HL-60 (cell line): ENCODE data around the gene LSM10.

Source experiments
- DNase-seq, 2 experiments: peaks; one replicate each; pipeline ENCODE4 v3.0.0-alpha.2; 2010 to 2020; ENCODE audit warnings: low read depth in 1 of 2, low spot score in 1 of 2
- H3K27ac ChIP-seq: fragments of 250-450 bp; sonication (Bioruptor Pico); replicated peaks from 2 replicates; pipeline ENCODE4 v1.5.1; 2020; ENCODE audit warnings: mild to moderate bottlenecking, moderate library complexity
- H3K27me3 ChIP-seq: fragments of 250-450 bp; sonication (Bioruptor Pico); 2 replicates; pipeline ENCODE4 v1.5.1; 2021; ENCODE audit warnings: mild to moderate bottlenecking, moderate library complexity; ENCODE audit not compliant: insufficient read depth, poor library complexity, severe bottlenecking
- H3K4me3 ChIP-seq: replicated peaks from 2 replicates; pipeline ENCODE4 v1.5.1; 2011; ENCODE audit warnings: mild to moderate bottlenecking, control low read depth, low read length; ENCODE audit not compliant: insufficient read depth
- CTCF ChIP-seq: IDR thresholded peaks from one replicate; pipeline ENCODE4 v1.5.1; 2011; ENCODE audit warnings: low read length, control low read depth, inconsistent platforms; ENCODE audit not compliant: insufficient read depth
- GABPA ChIP-seq: IDR thresholded peaks from 2 replicates; pipeline ENCODE4 v1.6.1; 2012; ENCODE audit warnings: low read depth
- POLR2AphosphoS5 ChIP-seq: IDR thresholded peaks from 2 replicates; pipeline ENCODE4 v1.6.1; 2012; ENCODE audit warnings: low read depth
- REST ChIP-seq: IDR thresholded peaks from 2 replicates; pipeline ENCODE4 v1.6.1; 2012; ENCODE audit warnings: low read depth; ENCODE audit not compliant: insufficient replicate concordance
- SPI1 ChIP-seq: IDR thresholded peaks from 2 replicates; pipeline ENCODE4 v1.6.1; 2012; ENCODE audit warnings: low read depth, mild to moderate bottlenecking, borderline replicate concordance

LSM10 gene

DNA sequence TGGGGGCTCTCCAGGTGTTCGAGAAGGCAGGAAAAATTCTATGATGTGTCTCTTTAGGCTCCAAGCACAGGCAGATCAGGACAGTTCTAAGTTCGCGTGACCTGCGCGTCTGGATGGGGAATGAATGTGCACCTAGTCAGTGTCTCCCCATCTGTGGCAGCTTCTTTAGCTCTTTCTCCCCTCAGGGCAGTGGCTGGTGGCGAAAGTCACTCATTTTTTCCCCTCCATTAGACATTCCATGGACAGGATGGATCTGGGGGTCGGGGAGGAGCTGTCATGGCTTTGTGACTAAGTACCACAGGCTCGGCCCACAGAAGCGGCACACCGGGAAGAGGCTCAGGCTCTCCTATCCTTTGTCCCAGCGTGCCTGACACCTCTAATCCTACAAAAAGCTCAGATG is 43.2 kb downstream of the LSM10 start:
- H3K27me3 ChIP-seq = no peaks in the 10 kb centered on the region
- TF ChIP-seq SPI1 = no peak
- TF ChIP-seq REST = no peak
- TF ChIP-seq GABPA = no peak
- no peak for TF ChIP-seq CTCF
- no peak for TF ChIP-seq POLR2AphosphoS5
- H3K4me3 ChIP-seq = no peak overlapping the region
- no peak overlapping the region for H3K27ac ChIP-seq
- no peak for DNase-seq

DNA sequence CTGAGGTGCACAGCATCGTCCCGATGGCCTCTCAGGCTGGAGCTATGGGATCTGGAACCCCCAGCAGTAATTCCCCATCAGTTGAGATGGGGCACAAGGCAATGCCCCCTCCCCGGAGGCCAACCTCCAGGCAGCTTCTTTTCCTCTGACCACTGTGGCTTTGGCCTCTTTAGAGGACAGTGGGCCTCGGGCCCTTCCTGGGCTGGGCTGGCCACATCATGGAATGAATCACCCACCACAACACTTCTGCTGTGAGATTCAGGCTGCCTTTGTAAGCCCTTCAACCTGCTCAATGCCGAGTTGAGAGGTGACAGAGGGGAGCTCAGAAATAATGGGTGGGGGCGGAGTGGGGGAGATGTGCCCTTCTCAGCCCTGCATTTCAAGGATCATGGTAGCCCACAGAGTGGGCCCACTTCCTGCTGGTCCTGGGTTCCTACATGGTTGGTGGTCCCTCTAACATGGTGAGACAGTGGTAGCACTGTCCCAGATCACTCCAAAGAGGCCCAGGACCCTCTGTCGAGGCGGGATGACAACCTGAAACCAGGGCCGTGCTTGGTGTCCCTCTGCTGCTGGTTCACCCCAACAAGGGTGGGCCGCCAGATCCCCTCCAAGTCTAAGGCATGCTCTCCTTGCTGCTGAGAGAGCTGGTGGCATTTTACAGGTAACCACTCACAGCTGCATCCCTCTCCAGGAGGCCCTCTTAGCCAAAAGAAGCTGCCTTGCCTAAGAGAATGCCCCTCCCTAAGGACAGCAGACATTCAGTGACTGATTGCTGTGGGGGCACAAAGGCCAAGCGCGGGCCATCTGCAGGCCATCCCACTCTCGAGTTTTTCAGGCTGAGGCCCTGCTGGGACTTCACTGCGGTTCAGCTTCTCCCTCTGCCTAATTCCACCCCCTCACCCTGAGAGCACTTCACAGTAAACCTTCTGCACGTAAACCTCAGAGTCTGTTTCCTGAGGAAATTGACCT is 44.5 kb downstream of the LSM10 start:
- no peaks in the 10 kb centered on the region for H3K27me3 ChIP-seq
- no peak overlapping the region for H3K27ac ChIP-seq
- no peak overlapping the region for H3K4me3 ChIP-seq
- TF ChIP-seq SPI1 = no peak
- no peak for TF ChIP-seq POLR2AphosphoS5
- no peak for TF ChIP-seq GABPA
- no peak for TF ChIP-seq CTCF
- TF ChIP-seq REST = no peak
- no peak for DNase-seq

DNA sequence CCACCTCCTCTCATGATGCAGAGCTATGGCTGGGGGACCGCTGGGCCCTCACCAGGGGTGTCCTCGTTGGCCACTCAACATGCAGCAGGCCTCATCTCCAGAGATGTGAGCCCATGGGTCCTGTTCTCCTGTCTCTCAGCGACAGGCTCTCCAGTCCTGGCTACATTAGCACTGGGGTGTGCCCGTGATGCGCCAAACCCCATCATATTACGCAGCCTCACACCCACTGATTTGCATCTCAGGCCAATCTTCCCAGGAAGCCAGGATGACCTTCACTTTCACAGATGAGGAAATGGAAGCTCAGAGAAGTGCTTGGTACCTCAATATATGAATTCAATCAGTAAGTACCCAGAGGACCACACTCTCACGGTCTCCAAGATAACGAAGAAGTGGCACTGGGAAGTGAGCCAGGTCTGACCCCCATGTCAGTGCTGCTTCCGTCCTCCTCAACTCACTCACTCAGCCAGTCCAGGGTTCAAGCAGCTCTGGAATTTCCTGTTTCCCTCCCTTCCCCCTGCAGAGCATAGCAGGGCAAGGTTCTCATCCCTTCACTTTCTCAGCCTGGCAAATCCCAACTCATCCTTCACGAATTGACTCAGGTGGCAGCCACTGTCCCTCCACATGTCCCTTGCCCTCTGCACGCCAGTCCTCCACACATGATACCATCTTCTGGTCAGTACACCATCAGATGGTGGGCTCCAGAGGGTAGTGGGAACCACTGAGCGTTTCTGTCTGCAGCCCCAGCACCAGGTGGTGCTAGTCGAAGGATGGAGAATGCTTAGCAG is 45.4 kb downstream of the LSM10 start:
- Histone ChIP-seq H3K27ac (no peak overlapping the region), H3K4me3 (no peak overlapping the region), H3K27me3 (no peaks in the 10 kb centered on the region)
- TF ChIP-seq REST (no peak), SPI1 (no peak), CTCF (no peak), GABPA (no peak), POLR2AphosphoS5 (no peak)
- DNase-seq = no peak
